A673 (cell line): ENCODE results near the gene DNAJC16. TPM values are rescaled to one million over a fixed set of nuclear protein-coding genes. Genes with fewer than 3 reads are reported as not detected.

Source experiments
- BruUV-seq: library from RNA; stranded (reverse); fragments of 400-500 nt; replicated peaks from 2 replicates; lab custom pipeline; 2021; lab: Mats Ljungman, UMichigan
- CTCF ChIA-PET: fragments of 300-600 bp; sonication (Branson Sonifier 250); formaldehyde crosslinking; loops from one replicate; lab custom pipeline; 2022; ENCODE audit warnings: antibody characterized with exemption; lab: Charles Lee
- POLR2A ChIA-PET: fragments of 300-600 bp; sonication (Branson Sonifier 250); formaldehyde crosslinking; loops from one replicate; lab custom pipeline; 2022; ENCODE audit warnings: antibody characterized with exemption; ENCODE audit not compliant: low non-redundant PET; lab: Charles Lee
- DNase-seq: peaks from one replicate; pipeline ENCODE4 v3.0.0-alpha.2; 2015; ENCODE audit warnings: low spot score
- H3K27ac ChIP-seq: fragments of 200-600 bp; sonication (generic); 2 replicates; pipeline ENCODE4 v1.5.1; 2016; ENCODE audit warnings: mixed run types, low read depth, mild to moderate bottlenecking, mixed read lengths, antibody characterized with exemption, low read length; ENCODE audit not compliant: poor library complexity, severe bottlenecking
- H3K27me3 ChIP-seq: fragments of 200-600 bp; sonication (generic); replicated peaks from 2 replicates; pipeline ENCODE4 v1.6.1; 2017; ENCODE audit warnings: mixed run types, low read depth, mild to moderate bottlenecking, mixed read lengths, antibody characterized with exemption, low read length; ENCODE audit not compliant: insufficient read depth, poor library complexity
- H3K36me3 ChIP-seq: fragments of 200-600 bp; sonication (generic); 2 replicates; pipeline ENCODE4 v1.6.1; 2016; ENCODE audit warnings: mixed run types, mild to moderate bottlenecking, mixed read lengths, antibody characterized with exemption, low read length; ENCODE audit not compliant: insufficient read depth, poor library complexity, severe bottlenecking
- H3K4me1 ChIP-seq: fragments of 200-600 bp; sonication (generic); 2 replicates; pipeline ENCODE4 v1.6.1; 2017; ENCODE audit warnings: mixed run types, mild to moderate bottlenecking, mixed read lengths, antibody characterized with exemption, low read length; ENCODE audit not compliant: insufficient read depth, poor library complexity, severe bottlenecking
- H3K4me3 ChIP-seq: fragments of 200-600 bp; sonication (generic); 2 replicates; pipeline ENCODE4 v1.5.1; 2016; ENCODE audit warnings: low read depth, mixed run types, mild to moderate bottlenecking, mixed read lengths, low read length; ENCODE audit not compliant: poor library complexity, severe bottlenecking
- H3K9me3 ChIP-seq: fragments of 200-600 bp; sonication (generic); 2 replicates; pipeline ENCODE4 v1.6.1; 2016; ENCODE audit warnings: mixed run types, low read depth, mild to moderate bottlenecking, mixed read lengths, antibody characterized with exemption, low read length; ENCODE audit not compliant: poor library complexity, severe bottlenecking
- CTCF ChIP-seq: fragments of 300-800, 200-600 bp; sonication (generic); conservative IDR thresholded peaks from 2 replicates; pipeline ENCODE4 v1.5.1; 2017; ENCODE audit warnings: low read depth, mild to moderate bottlenecking, antibody characterized with exemption, low read length, moderate library complexity, mixed read lengths
- EZH2 ChIP-seq: fragments of 200-600 bp; sonication (generic); IDR thresholded peaks from 2 replicates; pipeline ENCODE4 v1.6.1; 2017; ENCODE audit warnings: borderline replicate concordance, low read depth, mild to moderate bottlenecking, mixed read lengths, antibody characterized with exemption, low read length; ENCODE audit not compliant: poor library complexity, severe bottlenecking
- intact Hi-C: fragments of 100-400 bp; cut with micrococcal nuclease; formaldehyde crosslinking; loops from one replicate; pipeline ENCODE4 v1.10.0; 2022; ENCODE audit not compliant: unreplicated experiment
- total RNA-seq: library from RNA; stranded (reverse); gene quantifications from 2 replicates; pipeline ENCODE4 v1.2.3, GENCODE V29; 2021

Gene DNAJC16
- total RNA-seq, 1 experiment from 2014 or later, result 17.1 TPM

- POLR2A ChIA-PET, result no interaction called here
- Histone ChIP-seq H3K9me3 (no peaks in the 10 kb centered on the region), H3K27me3 (no peaks in the 10 kb centered on the region), H3K4me1 (no peaks in the 10 kb centered on the region), H3K27ac (no peak overlapping the region), H3K36me3 (no peaks in the 10 kb centered on the region), H3K4me3 (no peak overlapping the region)
- intact Hi-C loops, result no loop called here
- no peak for DNase-seq
- CTCF ChIA-PET, result no interaction called here
- BruUV-seq, result no TSS peak
- TF ChIP-seq CTCF (no peak), EZH2 (no peak)
Measured at GRCh38 chr1:15574741-15575140, 48.1 kb downstream of the DNAJC16 start.

DNA sequence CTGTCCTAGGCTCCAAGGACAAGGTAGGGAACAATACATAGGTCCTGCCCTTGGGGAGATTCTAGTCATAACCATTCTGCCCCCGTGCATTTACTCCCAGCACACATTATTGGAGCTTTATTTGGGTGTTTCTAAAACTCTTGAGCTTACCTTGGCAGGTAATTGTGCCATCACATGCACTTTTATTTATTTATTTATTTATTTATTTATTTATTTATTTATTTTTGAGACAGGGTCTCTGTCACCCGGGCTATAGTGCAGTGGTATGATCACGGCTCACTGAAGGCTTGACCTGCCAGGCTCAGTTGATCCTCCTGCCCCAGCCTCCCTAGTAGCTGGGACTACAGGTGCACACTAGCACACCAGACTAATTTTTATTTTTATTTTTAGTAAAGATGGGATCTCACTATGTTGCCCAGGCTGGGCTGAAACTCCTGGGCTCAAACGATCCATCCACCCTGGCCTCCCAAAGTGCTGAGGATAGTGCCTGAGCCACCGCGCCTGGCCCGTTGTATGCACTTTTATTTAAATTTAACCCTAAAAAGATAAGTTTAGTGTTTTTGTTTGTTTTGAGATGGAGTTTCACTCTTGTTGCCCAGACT lies 49.0 kb downstream of the DNAJC16 start:
- H3K27ac ChIP-seq, result no peak overlapping the region
- no peak overlapping the region for H3K4me3 ChIP-seq
- H3K9me3 ChIP-seq, result no peaks in the 10 kb centered on the region
- no TSS peak for BruUV-seq
- intact Hi-C loops, result no loop called here
- no peaks in the 10 kb centered on the region for H3K36me3 ChIP-seq
- no peak for DNase-seq
- ChIA-PET POLR2A (no interaction called here), CTCF (no interaction called here)
- no peaks in the 10 kb centered on the region for H3K27me3 ChIP-seq
- H3K4me1 ChIP-seq, result no peaks in the 10 kb centered on the region
- TF ChIP-seq CTCF, result no peak
- TF ChIP-seq EZH2, result no peak

DNA sequence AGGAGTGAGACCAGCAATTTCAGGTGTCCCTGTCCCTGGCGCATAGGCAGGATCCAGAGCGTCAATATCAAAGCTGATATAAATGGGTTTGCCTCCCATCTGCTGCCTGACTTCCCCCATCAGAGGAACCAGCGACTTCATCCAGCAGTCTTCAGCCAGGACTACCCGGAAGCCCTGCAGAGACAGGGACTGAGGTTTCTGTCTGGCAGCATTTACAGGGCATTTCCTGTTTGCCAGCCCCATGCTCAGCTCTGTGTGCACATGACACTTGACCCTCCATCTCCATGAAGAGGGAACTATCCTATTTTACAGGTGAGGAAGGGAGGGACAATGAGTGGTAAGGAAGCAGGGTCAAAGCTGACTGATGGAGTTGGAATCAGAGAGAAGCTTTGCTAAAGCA lies 51.0 kb downstream of the DNAJC16 start:
- H3K9me3 ChIP-seq, result no peaks in the 10 kb centered on the region
- CTCF ChIA-PET, result no interaction called here
- no peaks in the 10 kb centered on the region for H3K27me3 ChIP-seq
- H3K4me1 ChIP-seq, result no peaks in the 10 kb centered on the region
- no peak for DNase-seq
- H3K36me3 ChIP-seq, result no peaks in the 10 kb centered on the region
- no TSS peak for BruUV-seq
- POLR2A ChIA-PET, result no interaction called here
- intact Hi-C loops, result no loop called here
- H3K27ac ChIP-seq, result no peak overlapping the region
- TF ChIP-seq EZH2 (no peak), CTCF (no peak)
- no peak overlapping the region for H3K4me3 ChIP-seq
